Measurements from ENCODE around the gene CDRT4. TPM values are rescaled to one million over a fixed set of nuclear protein-coding genes. Genes with fewer than 3 reads are reported as not detected.

The CDRT4 gene
- total RNA-seq, 1 experiment from 2014 or later, result 6.2 TPM

DNA sequence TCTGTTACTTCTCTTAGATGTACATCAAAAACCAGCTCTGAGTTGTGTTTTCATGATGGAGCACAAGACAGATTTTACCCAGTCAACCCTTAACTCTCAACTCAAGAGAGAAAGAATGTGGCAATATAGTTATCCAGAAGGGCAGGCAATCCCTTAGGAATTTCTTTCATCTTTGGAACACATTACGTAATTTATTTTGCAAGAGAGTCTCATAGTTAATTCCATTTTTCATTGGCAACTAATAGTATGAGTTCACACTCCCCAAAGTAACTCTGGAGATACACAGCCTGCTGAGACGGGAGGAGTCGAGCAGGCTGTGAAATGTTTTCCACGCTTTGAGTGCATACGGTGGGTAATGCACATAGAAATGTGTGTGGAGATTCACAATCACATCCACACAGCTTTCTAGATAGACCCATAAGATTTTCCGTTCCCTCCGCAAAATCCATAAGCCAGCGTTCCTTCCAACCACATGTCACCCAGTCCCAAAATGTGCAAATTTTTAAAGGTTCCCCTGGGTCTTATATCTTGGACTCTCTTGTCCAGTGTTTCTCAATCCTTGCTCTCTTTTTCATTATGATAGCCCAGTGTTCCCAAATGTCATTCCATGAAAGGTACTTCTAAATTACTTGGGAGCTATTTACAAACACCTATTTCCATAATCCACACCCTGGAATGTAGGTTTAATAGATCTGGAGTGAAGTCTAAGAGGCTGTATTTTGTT lies 8.4 kb upstream of the CDRT4 start:
- BruUV-seq (replicated peaks), result no TSS peak
- CTCF ChIA-PET, result no interaction called here
- DNase-seq (ENCODE audit: low read depth, low spot score), result no peak

More for the DNA sequence above, 8.4 kb upstream of the CDRT4 start:
- ATAC-seq, result no peak
- no peaks in the 10 kb centered on the region for H3K9me3 ChIP-seq (ENCODE audit: control insufficient read depth in 1 of 2, insufficient read depth in 1 of 2, low read depth in 1 of 2, low read length in 2 of 2)
- H3K27ac ChIP-seq (ENCODE audit: low read depth, low read length), result no peak overlapping the region
- H3K79me2 ChIP-seq (ENCODE audit: insufficient read depth, low read length), result no peaks in the 10 kb centered on the region
- no peak overlapping the region for H3K9ac ChIP-seq (ENCODE audit: low read length)
- ChIA-PET POLR2A (no interaction called here), RAD21 (ENCODE audit: low non-redundant PET in 1 of 2, low total read pairs in 2 of 2, uncharacterized antibody in 2 of 2, unreplicated experiment in 2 of 2) (no interaction called here)
- no peaks in the 10 kb centered on the region for H3K36me3 ChIP-seq (ENCODE audit: control insufficient read depth in 1 of 2, insufficient read depth in 2 of 2, low read length in 2 of 2)
- no peak for TF ChIP-seq ZNF274 (IDR thresholded peaks at IDR 0.05; ENCODE audit: low read depth, low read length)
- TF ChIP-seq SIN3A (IDR thresholded peaks at IDR 0.05; ENCODE audit: low read depth), result no peak
- no peak for TF ChIP-seq FOSL1 (IDR thresholded peaks at IDR 0.05; ENCODE audit: low read depth)
- no peak for TF ChIP-seq ZFX (IDR thresholded peaks at IDR 0.05)
- TF ChIP-seq POLR2AphosphoS5 (IDR thresholded peaks at IDR 0.05; ENCODE audit: low read depth, low read length), result no peak
- TF ChIP-seq, protein P1, sequence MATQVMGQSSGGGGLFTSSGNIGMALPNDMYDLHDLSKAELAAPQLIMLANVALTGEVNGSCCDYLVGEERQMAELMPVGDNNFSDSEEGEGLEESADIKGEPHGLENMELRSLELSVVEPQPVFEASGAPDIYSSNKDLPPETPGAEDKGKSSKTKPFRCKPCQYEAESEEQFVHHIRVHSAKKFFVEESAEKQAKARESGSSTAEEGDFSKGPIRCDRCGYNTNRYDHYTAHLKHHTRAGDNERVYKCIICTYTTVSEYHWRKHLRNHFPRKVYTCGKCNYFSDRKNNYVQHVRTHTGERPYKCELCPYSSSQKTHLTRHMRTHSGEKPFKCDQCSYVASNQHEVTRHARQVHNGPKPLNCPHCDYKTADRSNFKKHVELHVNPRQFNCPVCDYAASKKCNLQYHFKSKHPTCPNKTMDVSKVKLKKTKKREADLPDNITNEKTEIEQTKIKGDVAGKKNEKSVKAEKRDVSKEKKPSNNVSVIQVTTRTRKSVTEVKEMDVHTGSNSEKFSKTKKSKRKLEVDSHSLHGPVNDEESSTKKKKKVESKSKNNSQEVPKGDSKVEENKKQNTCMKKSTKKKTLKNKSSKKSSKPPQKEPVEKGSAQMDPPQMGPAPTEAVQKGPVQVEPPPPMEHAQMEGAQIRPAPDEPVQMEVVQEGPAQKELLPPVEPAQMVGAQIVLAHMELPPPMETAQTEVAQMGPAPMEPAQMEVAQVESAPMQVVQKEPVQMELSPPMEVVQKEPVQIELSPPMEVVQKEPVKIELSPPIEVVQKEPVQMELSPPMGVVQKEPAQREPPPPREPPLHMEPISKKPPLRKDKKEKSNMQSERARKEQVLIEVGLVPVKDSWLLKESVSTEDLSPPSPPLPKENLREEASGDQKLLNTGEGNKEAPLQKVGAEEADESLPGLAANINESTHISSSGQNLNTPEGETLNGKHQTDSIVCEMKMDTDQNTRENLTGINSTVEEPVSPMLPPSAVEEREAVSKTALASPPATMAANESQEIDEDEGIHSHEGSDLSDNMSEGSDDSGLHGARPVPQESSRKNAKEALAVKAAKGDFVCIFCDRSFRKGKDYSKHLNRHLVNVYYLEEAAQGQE (IDR thresholded peaks at IDR 0.05; ENCODE audit: low read depth), result no peak
- TF ChIP-seq RAD21 (IDR thresholded peaks at IDR 0.05; ENCODE audit: low read depth), result no peak
- no peak for TF ChIP-seq CEBPB (IDR thresholded peaks at IDR 0.05; ENCODE audit: low read depth)
- no peaks in the 10 kb centered on the region for H3K9me2 ChIP-seq (ENCODE audit: insufficient read depth)
- no peaks in the 10 kb centered on the region for H4K20me1 ChIP-seq (ENCODE audit: insufficient read depth)
- H3K27me3 ChIP-seq (ENCODE audit: insufficient read depth, low read length), result no peaks in the 10 kb centered on the region
- H2AFZ ChIP-seq (ENCODE audit: low read depth, low read length, poor library complexity, severe bottlenecking), result no peak overlapping the region
- no peak overlapping the region for H3K4me2 ChIP-seq (ENCODE audit: low read length)
- H3K4me3 ChIP-seq (replicated peaks in 1 of 2; ENCODE audit: low read depth in 1 of 2, low read length in 2 of 2), result no peak overlapping the region
- intact Hi-C loops (cut with micrococcal nuclease), result no loop called here
- peaks cover 11 to 18% of the 10 kb centered on the region in 2 experiments for H3K4me1 ChIP-seq (ENCODE audit: control insufficient read depth in 1 of 2, insufficient read depth in 2 of 2, low read length in 2 of 2)

Measured in HCT116 (cell line).